ENCODE results near the gene SCG3. TPM values are rescaled to one million over a fixed set of nuclear protein-coding genes. Genes with fewer than 3 reads are reported as not detected.

Gene SCG3
- total RNA-seq, 4 donors from 2014 or later, result not detected

GRCh38 chr15:51706291-51706690 lies 25.0 kb downstream of the SCG3 start:
- H3K36me3 ChIP-seq, result no peaks in the 10 kb centered on the region
- no peaks in the 10 kb centered on the region for H3K27me3 ChIP-seq
- no peaks in the 10 kb centered on the region for H3K9me3 ChIP-seq
- H3K4me3 ChIP-seq, result no peak overlapping the region
- WGBS, result 68% methylated on average over 5 of the region's 5 CpGs
- H3K27ac ChIP-seq, result peak overlapping the region; percentile 44
- no peak for TF ChIP-seq POLR2A (IDR thresholded peaks at IDR 0.05)
- TF ChIP-seq EP300 (IDR thresholded peaks at IDR 0.05), result no peak
- TF ChIP-seq CTCF (IDR thresholded peaks at IDR 0.05), result no peak
- no peak for TF ChIP-seq POLR2AphosphoS5 (IDR thresholded peaks at IDR 0.05)
- no peaks in the 10 kb centered on the region for H3K4me1 ChIP-seq
- no peak for DNase-seq (ENCODE audit: low spot score in 2 of 2)

- H3K4me3 ChIP-seq, result no peak overlapping the region
These were observed 25.8 kb downstream of the SCG3 start for GRCh38 chr15:51706926-51707608.

GRCh38 chr15:51708013-51708412 lies 26.7 kb downstream of the SCG3 start:
- Histone ChIP-seq H3K4me1 (no peaks in the 10 kb centered on the region), H3K27me3 (no peaks in the 10 kb centered on the region), H3K27ac (peak overlapping the region; percentile 26), H3K36me3 (no peaks in the 10 kb centered on the region), H3K9me3 (no peaks in the 10 kb centered on the region), H3K4me3 (no peak overlapping the region)
- no peak for DNase-seq (ENCODE audit: low spot score in 2 of 2)
- 53% methylated on average over 5 of the region's 5 CpGs for WGBS
- no peak for TF ChIP-seq CTCF (IDR thresholded peaks at IDR 0.05)
- no peak for TF ChIP-seq EP300 (IDR thresholded peaks at IDR 0.05)
- TF ChIP-seq POLR2AphosphoS5 (IDR thresholded peaks at IDR 0.05), result no peak
- no peak for TF ChIP-seq POLR2A (IDR thresholded peaks at IDR 0.05)

More at GRCh38 chr15:51706926-51707608, 25.8 kb downstream of the SCG3 start:
- DNase-seq (ENCODE audit: low spot score in 2 of 2), result no peak
- TF ChIP-seq POLR2A (IDR thresholded peaks at IDR 0.05) (no peak), EP300 (IDR thresholded peaks at IDR 0.05) (no peak), POLR2AphosphoS5 (IDR thresholded peaks at IDR 0.05) (no peak), CTCF (IDR thresholded peaks at IDR 0.05) (no peak)
- Histone ChIP-seq H3K36me3 (no peaks in the 10 kb centered on the region), H3K27ac (peak overlapping the region; percentile 44), H3K27me3 (no peaks in the 10 kb centered on the region), H3K4me1 (no peaks in the 10 kb centered on the region), H3K9me3 (no peaks in the 10 kb centered on the region)
- whole genome bisulfite sequencing, result 66% methylated on average over 2 of the region's 2 CpGs

GRCh38 chr15:51709031-51709430 lies 27.7 kb downstream of the SCG3 start:
- Histone ChIP-seq H3K27me3 (no peaks in the 10 kb centered on the region), H3K4me3 (no peak overlapping the region), H3K36me3 (no peaks in the 10 kb centered on the region), H3K27ac (no peak overlapping the region), H3K4me1 (no peaks in the 10 kb centered on the region), H3K9me3 (no peaks in the 10 kb centered on the region)
- TF ChIP-seq CTCF (IDR thresholded peaks at IDR 0.05) (no peak), POLR2A (IDR thresholded peaks at IDR 0.05) (no peak), POLR2AphosphoS5 (IDR thresholded peaks at IDR 0.05) (no peak), EP300 (IDR thresholded peaks at IDR 0.05) (no peak)
- 92% methylated on average over 5 of the region's 5 CpGs for WGBS
- no peak for DNase-seq (ENCODE audit: low spot score in 2 of 2)

GRCh38 chr15:51714162-51714561 lies 32.9 kb downstream of the SCG3 start:
- DNase-seq (ENCODE audit: low spot score in 2 of 2), result no peak
- Histone ChIP-seq H3K4me3 (no peak overlapping the region), H3K36me3 (no peaks in the 10 kb centered on the region), H3K27me3 (no peaks in the 10 kb centered on the region), H3K9me3 (no peaks in the 10 kb centered on the region), H3K27ac (no peak overlapping the region), H3K4me1 (no peaks in the 10 kb centered on the region)
- TF ChIP-seq CTCF (IDR thresholded peaks at IDR 0.05) (no peak), POLR2A (IDR thresholded peaks at IDR 0.05) (no peak), POLR2AphosphoS5 (IDR thresholded peaks at IDR 0.05) (no peak), EP300 (IDR thresholded peaks at IDR 0.05) (no peak)
- WGBS, result 65% methylated on average over 1 of the region's 1 CpG
